PFSK-1 (cell line): ENCODE measurements around the gene POLA1.

Experiments
- POLR2AphosphoS5 ChIP-seq: IDR thresholded peaks from 2 replicates; pipeline ENCODE4 v1.6.1; 2012; ENCODE audit warnings: low read depth, mild to moderate bottlenecking, control low read depth, low read length, moderate library complexity
- SIN3A ChIP-seq: IDR thresholded peaks from 2 replicates; pipeline ENCODE4 v1.6.1; 2012; ENCODE audit warnings: mild to moderate bottlenecking, low read length, moderate library complexity, borderline replicate concordance; ENCODE audit not compliant: insufficient read depth
- TF ChIP-seq, protein P1 (sequence below), 2 experiments: IDR thresholded peaks; 2 replicates each; pipeline versions ENCODE4 v1.6.1 to v1.8.0; 2011 to 2012; ENCODE audit warnings: low read depth in 2 of 2, low read length in 2 of 2, control low read depth in 1 of 2, inconsistent platforms in 1 of 2, mild to moderate bottlenecking in 1 of 2, moderate library complexity in 1 of 2; ENCODE audit not compliant: insufficient read depth in 1 of 2

- TF ChIP-seq SIN3A (no peak), POLR2AphosphoS5 (no peak)
- TF ChIP-seq, protein P1, sequence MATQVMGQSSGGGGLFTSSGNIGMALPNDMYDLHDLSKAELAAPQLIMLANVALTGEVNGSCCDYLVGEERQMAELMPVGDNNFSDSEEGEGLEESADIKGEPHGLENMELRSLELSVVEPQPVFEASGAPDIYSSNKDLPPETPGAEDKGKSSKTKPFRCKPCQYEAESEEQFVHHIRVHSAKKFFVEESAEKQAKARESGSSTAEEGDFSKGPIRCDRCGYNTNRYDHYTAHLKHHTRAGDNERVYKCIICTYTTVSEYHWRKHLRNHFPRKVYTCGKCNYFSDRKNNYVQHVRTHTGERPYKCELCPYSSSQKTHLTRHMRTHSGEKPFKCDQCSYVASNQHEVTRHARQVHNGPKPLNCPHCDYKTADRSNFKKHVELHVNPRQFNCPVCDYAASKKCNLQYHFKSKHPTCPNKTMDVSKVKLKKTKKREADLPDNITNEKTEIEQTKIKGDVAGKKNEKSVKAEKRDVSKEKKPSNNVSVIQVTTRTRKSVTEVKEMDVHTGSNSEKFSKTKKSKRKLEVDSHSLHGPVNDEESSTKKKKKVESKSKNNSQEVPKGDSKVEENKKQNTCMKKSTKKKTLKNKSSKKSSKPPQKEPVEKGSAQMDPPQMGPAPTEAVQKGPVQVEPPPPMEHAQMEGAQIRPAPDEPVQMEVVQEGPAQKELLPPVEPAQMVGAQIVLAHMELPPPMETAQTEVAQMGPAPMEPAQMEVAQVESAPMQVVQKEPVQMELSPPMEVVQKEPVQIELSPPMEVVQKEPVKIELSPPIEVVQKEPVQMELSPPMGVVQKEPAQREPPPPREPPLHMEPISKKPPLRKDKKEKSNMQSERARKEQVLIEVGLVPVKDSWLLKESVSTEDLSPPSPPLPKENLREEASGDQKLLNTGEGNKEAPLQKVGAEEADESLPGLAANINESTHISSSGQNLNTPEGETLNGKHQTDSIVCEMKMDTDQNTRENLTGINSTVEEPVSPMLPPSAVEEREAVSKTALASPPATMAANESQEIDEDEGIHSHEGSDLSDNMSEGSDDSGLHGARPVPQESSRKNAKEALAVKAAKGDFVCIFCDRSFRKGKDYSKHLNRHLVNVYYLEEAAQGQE (IDR thresholded peaks at IDR 0.05; ENCODE audit: insufficient read depth in 1 of 2, low read depth in 2 of 2, low read length in 2 of 2) = no peak
Measured at GRCh38 chrX:24890677-24891076, 197.0 kb downstream of the POLA1 start.
